Measurements from ENCODE around the gene RAPGEF5.

RAPGEF5 gene

DNA sequence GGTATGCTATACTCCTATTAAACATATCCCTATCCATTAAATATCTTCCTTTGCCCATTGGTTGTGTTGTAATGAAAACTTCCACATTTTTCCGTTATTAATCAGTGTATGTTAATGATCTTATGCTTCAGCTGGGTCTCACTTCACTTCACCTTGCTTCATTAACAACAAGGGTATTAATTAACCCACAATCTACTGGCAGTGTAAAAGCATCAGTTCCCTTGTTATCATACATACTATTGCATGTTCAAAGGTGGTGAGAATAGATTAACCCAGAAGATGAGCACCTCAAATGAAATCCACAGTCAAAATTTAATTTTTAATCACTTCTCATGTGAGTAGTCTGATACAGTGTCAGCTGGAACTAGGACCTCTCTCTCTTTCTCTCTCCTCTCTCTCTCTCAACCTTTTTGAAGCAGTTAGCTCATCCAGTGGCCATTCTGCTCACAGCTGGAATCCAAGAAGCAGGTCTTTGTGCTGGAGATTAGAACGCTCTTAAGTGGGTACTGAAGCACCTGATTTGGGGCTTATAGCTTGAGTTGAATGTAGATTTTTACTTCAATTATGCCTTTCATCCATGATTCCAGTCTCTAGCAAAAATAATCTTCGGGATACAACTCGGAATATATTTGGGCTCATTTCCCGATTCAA, 172.3 kb downstream of the RAPGEF5 start:
- DNase-seq: no peak

DNA sequence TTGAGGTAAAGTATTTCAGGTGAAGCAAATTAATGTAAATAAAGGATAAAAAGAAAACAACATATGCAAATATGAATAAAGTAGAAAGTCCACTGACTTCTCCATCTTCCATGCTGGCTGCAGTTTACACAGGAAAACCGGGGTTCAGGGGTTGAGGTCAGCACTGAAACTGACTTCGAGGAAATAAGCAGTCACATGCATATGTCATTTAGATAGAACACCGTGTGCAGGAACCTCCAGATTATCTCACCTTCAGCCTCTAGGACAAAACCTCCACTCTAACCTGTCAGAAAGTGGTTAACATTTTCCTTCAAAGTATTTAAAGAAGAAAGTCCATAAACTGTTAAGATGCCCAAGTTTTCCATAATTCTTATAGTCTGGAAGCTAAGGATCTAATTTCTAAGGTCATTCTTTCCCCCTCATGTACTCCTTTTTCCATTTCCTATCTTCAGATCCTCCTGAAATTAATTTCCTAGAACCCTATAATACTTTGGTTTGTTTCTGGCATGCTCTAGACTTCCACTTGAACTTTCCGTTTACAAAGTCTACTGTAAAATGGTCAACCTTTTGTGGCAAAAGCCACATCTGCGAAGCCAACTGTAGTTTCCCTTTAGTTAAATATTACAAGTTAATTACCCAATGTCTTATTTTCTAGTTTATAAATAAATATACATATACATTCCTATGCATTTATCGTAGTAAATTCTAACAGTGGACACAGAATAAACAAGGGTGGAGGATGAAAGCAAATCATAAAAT, 173.3 kb downstream of the RAPGEF5 start:
- DNase-seq: no peak

DNA sequence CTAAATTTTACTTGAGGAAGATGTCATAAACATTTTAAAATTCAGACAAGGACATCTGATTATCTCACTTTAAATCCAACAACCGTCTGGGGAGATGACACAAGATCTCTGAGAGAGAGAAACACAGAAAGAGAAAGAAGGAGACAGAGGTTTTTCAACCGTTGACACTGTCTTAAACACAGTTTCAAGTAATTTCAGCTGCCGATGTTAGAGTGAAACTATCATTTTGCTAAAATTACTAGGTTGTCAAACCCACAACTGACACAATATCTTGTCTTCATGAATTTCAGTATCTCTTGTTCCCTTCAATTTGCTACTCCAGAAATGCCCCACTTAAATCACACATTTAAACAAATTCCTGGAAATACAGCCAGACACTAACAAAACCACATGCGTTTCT, 174.8 kb downstream of the RAPGEF5 start:
- DNase-seq: no peak

DNA sequence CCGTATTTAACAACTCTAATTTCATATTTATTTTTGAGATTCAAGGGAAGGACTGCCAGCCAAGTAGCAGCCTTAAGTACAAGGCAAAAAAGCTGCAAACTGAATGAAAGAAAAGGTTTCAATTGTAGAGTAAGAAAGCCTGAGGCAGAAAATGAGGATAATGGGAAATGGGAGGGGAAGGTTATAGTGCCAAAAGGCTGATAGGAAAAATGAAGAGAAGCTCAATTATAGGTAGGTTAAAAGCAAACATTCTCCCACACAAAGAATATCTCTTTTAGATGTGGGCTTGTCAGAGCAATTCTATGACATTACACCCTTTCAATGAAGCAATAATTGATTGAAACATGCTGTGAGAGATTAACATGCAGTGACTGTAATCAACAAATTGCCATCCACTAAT, 175.3 kb downstream of the RAPGEF5 start:
- DNase-seq: no peak

DNA sequence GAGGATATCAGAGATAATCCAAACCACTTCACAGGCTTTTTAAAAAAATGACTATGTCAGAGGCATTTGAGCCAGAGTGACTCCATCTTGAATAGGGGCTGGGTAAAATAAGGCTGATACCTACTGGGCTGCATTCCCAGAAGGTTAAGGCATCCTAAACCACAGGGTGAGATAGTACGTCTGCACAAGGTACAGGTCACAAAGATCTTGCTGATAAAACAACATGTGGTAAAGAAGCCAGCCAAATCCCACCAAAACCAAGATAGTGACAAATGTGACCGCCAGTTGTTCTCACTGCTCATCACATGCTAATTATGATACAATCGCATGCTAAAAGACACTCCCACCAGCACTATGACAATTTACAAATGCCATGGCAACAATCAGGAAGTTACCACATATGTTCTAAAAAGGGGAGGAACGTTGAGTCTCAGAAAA, 177.5 kb downstream of the RAPGEF5 start:
- DNase-seq: no peak

DNA sequence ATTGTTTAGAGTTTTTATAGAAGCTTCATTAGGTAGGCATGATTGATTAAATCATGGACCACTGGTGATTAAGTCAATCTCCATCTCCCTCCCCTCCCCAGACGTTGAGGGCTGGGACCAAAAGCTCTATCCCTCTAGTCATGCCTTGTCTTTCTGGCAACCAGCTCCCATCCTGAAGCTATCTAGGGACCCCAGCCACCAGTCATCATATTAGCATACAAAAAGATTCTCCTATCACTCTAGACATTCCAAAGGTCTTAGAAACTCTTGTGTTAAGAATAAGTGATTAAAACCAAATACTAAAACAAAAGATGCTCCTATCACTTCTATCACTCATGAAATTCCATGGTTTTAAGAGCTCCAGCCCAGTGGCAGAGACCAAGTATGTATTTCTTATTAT, 178.2 kb downstream of the RAPGEF5 start:
- no peak for DNase-seq

DNA sequence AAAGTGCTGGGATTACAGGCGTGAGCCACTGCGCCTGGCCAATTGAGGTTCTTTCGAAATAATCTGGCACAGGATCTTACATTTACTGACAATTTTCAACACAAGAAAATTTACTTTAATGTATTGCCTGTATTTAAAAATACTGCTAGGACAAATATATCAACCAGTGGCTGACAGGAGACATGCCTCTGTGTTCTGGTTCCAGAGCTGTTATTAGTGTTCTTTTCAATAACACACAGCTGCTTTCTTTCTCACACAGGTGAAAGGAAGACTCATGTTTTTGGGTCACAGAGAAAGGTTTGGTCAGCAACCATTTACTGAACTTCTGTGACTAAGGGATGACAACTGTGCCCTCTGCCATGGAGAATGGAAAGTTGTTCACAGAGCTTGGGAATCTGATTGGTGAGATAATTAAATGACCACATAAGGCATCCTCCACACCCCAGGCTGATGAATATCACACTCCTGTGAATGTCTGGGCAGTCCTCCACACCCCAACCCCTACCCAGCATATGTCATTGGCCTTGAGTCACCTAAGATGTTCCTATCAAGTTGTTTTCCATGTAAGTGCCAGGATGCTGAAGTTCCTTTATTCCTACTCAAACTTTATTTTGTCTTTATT, 180.1 kb downstream of the RAPGEF5 start:
- DNase-seq: no peak

DNA sequence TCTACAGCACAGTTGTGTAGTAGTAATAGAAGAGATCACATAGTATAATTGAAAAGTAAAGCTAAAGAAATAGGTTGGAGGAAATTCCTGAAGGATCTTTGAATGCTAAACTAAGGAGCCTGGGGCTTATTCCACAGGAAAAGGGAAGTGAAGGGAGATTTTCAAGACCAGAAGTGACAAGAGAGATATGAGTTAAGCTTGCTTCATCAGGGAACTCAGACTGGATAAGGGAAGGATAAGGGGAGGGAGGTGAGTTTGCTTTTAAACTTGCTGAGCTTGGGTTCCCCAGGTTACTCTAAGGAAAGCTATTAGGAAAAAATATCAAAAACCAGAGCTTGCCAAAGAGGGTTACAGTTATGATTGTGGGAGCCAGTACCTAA, 182.4 kb downstream of the RAPGEF5 start:
- no peak for DNase-seq

DNA sequence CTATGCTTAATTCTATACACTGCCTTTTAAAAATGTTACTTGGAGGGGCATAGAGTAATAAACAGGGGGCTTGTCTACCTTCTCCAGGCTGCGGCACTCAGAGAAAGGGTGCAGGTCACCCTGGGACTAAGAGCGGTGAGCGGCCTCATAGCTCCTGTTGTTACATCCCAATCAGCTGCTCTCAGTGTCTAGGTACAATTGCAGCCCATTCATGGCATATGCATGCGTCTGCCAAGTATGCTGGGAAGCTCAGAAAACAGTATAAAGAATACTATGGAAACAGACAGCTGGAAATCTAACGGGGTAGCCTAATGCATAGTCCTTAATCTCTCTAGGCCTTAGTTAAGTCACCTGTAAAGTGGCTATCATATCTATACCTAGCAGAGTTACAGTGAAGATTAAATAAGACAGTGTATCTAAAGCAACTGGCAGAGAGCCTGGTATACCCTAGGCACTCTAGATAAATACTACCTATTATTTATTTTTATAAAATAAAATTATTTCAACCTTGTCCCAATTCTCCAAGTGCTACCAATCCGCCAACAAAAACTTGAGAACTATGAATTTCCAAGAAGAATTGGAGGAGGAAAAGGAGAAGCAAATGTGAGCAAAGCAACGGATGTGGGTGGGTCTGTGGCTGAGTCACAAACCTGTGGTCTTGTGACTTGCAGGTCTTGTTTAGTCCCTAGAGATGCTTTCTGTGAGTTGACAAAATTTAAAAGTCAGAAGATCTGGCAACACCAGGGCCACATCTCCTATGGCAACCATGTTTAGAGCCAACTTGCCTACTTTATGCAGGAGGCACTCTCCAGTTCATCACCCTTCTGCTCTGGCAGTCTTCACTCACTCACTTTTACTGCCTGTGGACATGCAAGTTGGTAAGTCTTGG, 183.0 kb downstream of the RAPGEF5 start:
- DNase-seq: no peak

DNA sequence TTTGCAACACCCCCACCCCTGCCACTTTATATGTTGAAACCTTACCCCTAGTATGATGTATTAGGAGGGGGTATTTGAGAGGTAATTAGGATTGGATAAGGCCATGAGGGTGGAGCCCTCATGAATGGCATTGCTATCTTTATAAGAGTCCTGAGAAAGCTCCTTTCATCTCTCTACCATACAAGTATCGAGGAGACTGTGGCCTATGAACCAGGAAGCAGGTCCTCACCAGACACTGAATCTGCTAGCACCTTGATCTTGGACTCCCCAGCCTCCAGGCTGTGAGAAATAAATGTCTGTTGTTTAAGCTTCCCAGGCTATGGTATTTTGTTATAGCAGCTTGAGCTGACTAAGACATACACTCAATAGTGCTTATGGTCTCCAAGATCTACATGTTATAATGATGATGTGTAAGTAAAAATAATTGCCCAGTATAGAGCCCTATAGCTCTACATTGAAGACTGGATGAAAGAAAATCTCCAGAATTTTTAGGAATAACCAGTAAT, 188.8 kb downstream of the RAPGEF5 start:
- DNase-seq: no peak

DNA sequence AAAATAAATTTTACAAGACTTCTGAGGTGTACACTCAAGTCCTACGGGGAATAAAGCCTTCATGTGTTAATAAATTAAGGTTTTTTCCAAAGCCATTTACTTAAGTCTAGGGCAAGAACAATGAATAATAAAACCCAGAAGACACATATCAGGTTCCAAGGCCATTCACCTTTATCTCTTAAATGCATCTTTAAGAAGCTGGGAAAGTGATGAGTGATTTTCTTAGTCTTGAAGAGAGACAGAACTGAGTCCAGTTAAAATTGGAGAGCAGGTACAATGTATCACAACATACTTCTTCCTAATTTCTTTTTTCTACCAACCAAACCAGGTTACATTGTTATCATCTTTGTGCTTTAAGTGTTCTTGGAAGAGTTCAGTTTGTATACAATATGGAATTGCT, 189.5 kb downstream of the RAPGEF5 start:
- no peak for DNase-seq

DNA sequence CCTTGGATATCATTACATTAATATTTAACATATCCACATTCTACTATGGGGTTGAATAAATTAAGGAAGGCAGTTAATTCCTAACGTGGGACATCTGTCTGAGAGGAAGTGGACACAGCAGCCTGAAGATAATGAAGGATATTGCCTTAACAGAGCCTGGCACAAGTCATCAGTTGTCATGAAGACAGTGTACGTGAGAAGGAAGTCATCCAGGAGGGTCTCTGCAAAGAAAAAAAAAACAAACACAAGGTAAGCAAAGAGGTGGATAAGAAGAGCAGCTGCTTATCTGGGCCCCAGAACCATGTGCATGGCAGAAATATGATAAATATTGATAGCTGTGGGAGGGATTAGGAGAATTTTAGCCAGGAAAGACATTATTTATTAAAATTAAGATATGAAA, 190.0 kb downstream of the RAPGEF5 start:
- DNase-seq: no peak

DNA sequence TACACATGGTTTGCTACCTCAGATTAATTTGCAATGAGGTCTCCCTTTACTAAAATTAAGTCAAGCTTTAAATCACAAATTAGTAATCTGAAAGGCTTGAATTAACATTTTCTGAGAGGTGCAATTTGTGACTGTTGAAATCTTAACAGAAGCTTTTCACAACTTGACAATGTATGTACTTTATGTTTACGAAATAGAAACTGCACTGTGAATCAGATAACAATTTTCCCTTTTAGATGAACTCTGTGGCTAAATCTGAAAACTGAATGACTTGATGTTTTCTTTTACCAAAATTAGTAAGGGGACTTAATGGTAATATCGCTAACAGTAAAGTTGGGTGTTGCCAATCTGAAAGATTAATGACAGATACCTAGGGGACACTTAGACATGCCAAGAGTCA, 197.6 kb downstream of the RAPGEF5 start:
- DNase-seq: no peak

DNA sequence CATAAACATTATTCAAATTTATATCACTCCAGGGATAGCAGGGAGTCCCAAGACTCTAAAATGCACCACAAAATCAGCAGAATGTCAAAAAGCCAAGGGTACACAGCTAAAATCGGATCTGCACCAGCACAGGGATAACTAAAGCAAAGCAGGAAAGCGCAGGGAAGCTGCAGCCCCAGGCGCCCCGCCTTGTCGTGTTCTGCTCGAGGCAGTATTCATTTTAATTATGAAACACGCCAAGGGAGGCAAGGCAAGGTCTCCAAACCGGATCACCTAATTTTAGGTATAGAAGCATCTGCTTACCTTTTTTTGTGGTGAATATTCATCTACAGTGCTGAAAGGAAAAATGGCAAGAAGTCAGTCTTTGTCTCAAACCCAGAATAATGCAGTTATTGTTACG, 199.4 kb downstream of the RAPGEF5 start:
- DNase-seq: no peak

DNA sequence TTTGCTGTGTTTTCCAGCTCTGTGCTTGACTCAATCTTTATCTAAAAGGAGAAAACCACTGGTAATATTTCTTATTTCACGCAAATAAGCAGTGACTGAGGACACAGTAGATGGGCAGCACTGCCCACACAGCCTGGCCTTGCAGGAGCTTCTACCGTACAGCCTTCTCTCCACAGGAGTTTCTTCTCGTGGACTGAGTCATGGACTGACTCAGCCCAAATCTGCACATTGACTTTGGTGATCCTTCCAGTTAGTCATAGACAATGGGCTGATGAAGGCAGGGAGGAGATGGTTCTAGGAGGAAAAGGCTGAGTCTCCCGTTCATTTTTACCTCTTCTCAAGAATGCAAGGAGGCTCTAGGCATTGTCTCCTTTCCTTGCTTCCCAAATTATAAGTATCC, 200.7 kb downstream of the RAPGEF5 start:
- DNase-seq: no peak

DNA sequence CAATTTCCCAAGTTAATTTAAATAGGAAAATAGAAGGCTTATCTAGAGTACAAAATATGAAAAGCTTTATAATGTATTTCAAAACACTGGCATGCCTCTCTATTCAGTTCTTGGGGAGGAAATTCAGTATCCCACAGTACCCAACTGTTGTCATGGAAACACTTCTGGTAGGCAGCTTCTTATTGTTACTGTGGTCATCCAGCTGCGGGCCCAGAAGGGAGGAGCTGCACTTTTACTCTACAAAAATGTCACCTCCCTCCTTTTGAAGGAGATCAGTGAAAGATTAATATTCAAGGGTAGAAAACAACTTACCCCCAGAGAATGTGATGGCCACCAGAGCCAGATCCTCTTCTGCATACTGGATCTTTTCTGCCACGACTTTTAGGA, 202.8 kb downstream of the RAPGEF5 start:
- no peak for DNase-seq

DNA sequence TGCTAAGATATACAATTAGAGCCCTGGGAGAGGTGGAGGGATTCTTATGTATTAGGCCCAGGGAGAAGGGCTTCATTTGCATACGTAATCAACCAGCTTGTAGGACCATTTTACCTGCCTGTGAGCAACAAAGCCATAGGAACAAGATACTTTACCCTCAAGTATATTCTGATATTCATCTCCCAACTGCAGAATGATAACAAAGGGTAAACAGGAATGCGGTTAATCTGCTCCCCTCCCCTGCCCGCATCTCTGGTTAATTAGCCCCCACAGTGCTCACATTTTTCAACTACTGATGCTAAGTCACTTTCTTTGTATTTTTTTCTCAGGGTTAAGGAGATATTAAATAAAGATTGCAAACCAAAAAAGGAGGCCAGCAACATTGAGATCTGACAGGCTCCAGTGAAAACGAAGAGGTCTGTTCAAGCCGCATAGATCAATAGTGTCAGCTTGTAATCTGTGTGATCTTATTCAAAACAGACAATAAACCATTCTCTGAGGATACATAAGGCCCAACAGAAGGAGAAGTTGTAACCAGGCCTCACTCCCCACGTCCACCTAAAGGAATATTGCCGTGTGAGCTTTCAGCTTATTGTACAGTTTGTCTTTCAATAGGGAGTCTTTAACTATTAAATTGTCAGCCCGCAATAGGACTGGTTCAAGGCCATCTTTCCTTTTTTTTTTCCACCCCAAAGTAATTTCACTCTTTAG, 203.4 kb downstream of the RAPGEF5 start:
- no peak for DNase-seq

DNA sequence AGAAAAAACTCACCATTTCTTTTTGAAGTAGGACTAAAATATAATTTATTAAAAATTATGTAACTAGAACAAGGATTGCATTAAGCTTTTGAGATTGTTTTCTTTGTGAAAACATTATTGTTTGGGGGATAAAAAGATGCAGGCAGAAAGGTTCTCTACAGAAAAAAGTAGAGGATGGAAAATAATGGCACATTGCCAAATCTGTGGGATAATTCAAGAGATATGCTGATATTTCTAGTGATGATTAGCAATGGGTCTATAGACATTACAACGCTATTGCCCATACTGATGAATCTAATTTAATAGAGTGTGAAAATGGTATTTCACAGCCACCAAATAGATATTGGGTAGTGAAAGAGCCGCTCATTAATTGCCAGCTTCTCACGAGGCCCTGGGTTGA, 204.3 kb downstream of the RAPGEF5 start:
- no peak for DNase-seq

DNA sequence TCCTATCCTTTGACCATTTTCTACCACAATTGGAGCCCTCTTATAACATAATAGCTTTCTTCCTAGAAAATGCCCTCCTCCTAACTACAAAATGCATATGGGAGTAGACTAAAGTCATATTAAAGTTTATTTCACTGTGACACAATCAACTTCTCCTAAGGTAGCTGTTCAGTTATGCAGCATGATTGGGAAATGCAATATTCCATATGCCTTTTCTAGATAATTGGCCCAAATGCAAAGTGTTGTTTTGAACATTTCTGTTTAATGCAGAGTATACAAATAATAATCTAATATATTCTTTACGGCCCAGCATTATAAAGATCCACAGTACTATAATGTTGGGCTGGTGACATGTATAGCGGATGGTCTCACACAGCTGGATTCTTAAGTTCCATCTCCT, 205.1 kb downstream of the RAPGEF5 start:
- DNase-seq: no peak

DNA sequence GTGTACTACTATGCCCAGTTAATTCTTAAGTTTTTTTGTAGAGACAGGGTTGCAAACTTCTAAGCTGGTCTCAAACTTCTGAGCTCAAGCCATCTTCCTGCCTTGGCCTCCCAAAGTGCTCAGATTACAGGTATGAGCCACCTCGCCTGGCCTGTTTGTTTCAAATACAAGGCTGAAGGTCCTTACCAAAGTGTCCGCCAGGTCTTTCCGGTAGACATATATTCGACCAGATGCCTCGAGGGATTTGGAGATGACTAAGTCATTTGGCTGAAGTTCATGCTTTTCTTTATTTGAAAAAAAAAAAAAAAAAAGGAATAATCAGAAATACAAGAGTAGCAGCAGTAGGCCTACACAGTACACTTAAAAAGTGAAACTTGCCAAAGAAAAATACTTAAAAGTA, 206.7 kb downstream of the RAPGEF5 start:
- no peak for DNase-seq

DNA sequence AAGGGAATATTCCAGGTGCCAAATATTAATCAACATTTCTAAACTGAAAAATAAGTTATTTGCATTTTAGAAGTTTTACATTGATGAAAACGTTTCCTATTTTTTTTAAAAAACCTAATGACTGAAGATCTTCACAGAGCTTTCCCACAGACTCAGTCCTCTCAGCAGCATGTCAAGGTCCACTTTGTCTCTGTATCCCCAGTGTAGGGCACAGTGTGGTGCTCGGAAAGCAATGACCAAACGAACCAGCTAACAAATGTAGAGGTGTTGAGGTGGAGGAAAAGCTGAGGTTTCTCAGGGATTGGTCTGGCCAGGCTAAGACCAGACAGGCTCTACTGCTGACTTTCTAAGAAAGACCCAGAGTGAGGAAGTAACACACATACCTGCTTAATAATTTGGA, 209.1 kb downstream of the RAPGEF5 start:
- no peak for DNase-seq

DNA sequence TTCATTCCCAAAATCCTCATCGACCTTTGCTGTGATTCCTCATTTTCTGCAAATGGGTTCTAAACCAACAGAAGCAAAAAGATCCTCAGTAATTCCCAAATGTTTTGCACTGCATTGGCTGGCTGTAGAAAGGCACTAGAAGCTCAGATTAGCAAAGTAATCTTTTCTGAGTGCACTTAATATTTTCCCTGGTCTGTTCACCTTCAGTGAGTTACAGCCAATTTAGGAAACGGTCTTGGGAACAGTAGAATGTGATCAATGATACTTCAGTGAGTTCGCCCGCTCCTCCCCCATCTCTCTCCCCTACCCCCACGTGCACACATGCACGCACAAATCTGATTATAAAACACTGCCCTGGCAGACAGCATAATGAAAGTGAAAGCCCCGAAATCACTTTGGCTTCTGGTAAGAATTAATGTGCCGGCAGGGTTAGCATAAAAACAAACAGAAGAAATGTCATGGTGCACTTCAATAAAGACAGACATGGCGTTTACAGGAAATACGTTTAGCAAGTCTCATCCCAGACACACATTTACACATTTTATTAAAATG, 209.9 kb downstream of the RAPGEF5 start:
- DNase-seq: no peak
